ENCODE data around the gene CARS2. TPM values are rescaled to one million over a fixed set of nuclear protein-coding genes. Genes with fewer than 3 reads are reported as not detected.
A peak's percentile ranks its signal among the peaks of the same experiment; 100 is the strongest.

Gene CARS2
- polyA plus RNA-seq, 2 of the 4 experiments (the other 2 are of a cell fraction): 31.5 to 41.4 TPM

DNA sequence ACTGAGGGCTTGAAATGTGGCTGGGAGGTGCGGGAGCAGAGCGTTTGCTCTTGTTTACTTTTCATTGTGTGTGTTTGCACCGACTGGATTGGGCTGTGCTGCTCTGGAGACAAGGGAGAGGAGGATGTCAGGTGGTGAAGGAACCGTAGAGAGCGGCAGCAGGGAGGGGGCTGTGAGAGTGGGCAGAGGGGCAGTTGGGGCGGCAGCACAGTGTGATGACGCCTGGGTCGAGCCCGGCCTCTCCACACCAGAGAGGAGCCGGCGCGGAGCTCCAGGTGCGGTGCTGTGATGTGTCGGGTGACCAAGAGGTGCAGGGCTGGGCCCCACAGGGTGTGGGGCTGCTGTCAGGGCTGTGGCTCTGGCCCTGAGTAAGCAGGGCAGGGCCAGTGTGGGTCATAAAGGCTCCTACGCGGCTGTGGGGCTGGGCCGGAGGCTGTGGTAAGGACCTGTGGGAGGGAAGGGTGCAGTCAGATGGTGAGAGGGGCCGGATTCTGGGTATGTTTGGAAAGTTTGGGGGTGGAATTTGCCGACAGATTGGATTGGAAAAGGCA lies 80.1 kb downstream of the CARS2 start:
- no peaks in the 10 kb centered on the region for H3K4me1 ChIP-seq
- FAIRE-seq (no peak), ATAC-seq (0 out of 6 replicates have a peak, but pooled peaks of 1 of the 2 experiments have one; percentile 13), DNase-seq (ENCODE audit: low read depth in 1 of 2, low spot score in 1 of 2) (no peak)
- WGBS (ENCODE audit: missing lambda C conversion rate): 93% methylated on average over 17 of the region's 19 CpGs
- H3K4me3 ChIP-seq: no peak overlapping the region
- no peaks in the 10 kb centered on the region for H3K9me3 ChIP-seq
- no peak overlapping the region for H3K27ac ChIP-seq
- ChIA-PET CTCF (interaction anchor here (0.6 kb wide), 1 partner anchor 406 kb away, joined by 3 read pairs; no protein-coding TSS in a partner anchor), POLR2A (no interaction called here)
- no peak overlapping the region for H3K4me2 ChIP-seq
- TF ChIP-seq, protein P1, sequence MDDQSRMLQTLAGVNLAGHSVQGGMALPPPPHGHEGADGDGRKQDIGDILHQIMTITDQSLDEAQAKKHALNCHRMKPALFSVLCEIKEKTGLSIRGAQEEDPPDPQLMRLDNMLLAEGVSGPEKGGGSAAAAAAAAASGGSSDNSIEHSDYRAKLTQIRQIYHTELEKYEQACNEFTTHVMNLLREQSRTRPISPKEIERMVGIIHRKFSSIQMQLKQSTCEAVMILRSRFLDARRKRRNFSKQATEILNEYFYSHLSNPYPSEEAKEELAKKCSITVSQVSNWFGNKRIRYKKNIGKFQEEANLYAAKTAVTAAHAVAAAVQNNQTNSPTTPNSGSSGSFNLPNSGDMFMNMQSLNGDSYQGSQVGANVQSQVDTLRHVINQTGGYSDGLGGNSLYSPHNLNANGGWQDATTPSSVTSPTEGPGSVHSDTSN (IDR thresholded peaks at IDR 0.05): no peak
- TF ChIP-seq HMGXB4 (CRISPR knock-in tag; IDR thresholded peaks at IDR 0.05; ENCODE audit: borderline replicate concordance) (no peak), TP53 (CRISPR knock-in tag; IDR thresholded peaks at IDR 0.05) (no peak), KDM5A (IDR thresholded peaks at IDR 0.05) (no peak), JUNB (IDR thresholded peaks at IDR 0.05) (no peak), ZFP36 (IDR thresholded peaks at IDR 0.05; ENCODE audit: borderline replicate concordance, partially characterized antibody) (no peak), MAZ (IDR thresholded peaks at IDR 0.05; ENCODE audit: borderline replicate concordance, low read depth, low read length) (no peak), HEYL (CRISPR knock-in tag; IDR thresholded peaks at IDR 0.05) (no peak), FOXS1 (CRISPR knock-in tag; IDR thresholded peaks at IDR 0.05) (no peak)

- no peaks in the 10 kb centered on the region for H3K9me3 ChIP-seq
- ChIA-PET POLR2A (no interaction called here), CTCF (interaction anchor here (0.6 to 1.7 kb wide), 3 partner anchors 14 to 181 kb away, joined by 3 to 5 read pairs (median 3); no protein-coding TSS in a partner anchor)
- ATAC-seq: no peak
- no peaks in the 10 kb centered on the region for H3K4me1 ChIP-seq
- no peak for TF ChIP-seq TP53 (CRISPR knock-in tag; IDR thresholded peaks at IDR 0.05)
- TF ChIP-seq POLR2AphosphoS2 (conservative IDR thresholded peaks at IDR 0.05; ENCODE audit: low read length): no peak
- TF ChIP-seq JUN (IDR thresholded peaks at IDR 0.05): no peak
- no peak for TF ChIP-seq TFCP2L1 (CRISPR knock-in tag; IDR thresholded peaks at IDR 0.05)
- no peak for TF ChIP-seq EHF (CRISPR knock-in tag; IDR thresholded peaks at IDR 0.05)
- no peak for TF ChIP-seq ESRRA (IDR thresholded peaks at IDR 0.05; ENCODE audit: borderline replicate concordance, low read length)
- TF ChIP-seq RCOR1 (IDR thresholded peaks at IDR 0.05; ENCODE audit: low read depth, low read length): no peak
- TF ChIP-seq FOSL2 (IDR thresholded peaks at IDR 0.05): no peak
- TF ChIP-seq FOSL2 (CRISPR knock-in tag; IDR thresholded peaks at IDR 0.05): no peak
- no peak for TF ChIP-seq SREBF2 (IDR thresholded peaks at IDR 0.05)
- TF ChIP-seq POLR2A (IDR thresholded peaks at IDR 0.05; ENCODE audit: low read length): no peak
- TF ChIP-seq CHD4 (IDR thresholded peaks at IDR 0.05; ENCODE audit: borderline replicate concordance): no peak
- TF ChIP-seq HDAC2 (IDR thresholded peaks at IDR 0.05): no peak
- TF ChIP-seq FOXS1 (CRISPR knock-in tag; IDR thresholded peaks at IDR 0.05): no peak
- no peak for TF ChIP-seq EP300 (IDR thresholded peaks at IDR 0.05)
- no peak for TF ChIP-seq USF2 (IDR thresholded peaks at IDR 0.05)
- TF ChIP-seq CTCF (IDR thresholded peaks at IDR 0.05): no peak
- no peak overlapping the region for H3K4me2 ChIP-seq
- H3K27ac ChIP-seq: no peak overlapping the region
- DNase-seq (ENCODE audit: low read depth in 1 of 2, low spot score in 1 of 2): no peak
- FAIRE-seq: no peak
- H3K4me3 ChIP-seq: no peak overlapping the region
- WGBS (ENCODE audit: missing lambda C conversion rate): 95% methylated on average over 40 of the region's 41 CpGs
Observed at GRCh38 chr13:110624766-110625756, 80.9 kb downstream of the CARS2 start.
